Peyer's patch (tissue), 4 donors: ENCODE results near the gene GSX1. TPM values are rescaled to one million over a fixed set of nuclear protein-coding genes. Genes with fewer than 3 reads are reported as not detected.
"Not testable (repeated sequence)": the region's sequence is repeated elsewhere in the genome, so short reads cannot be mapped to it uniquely, and the experiment has no call there.

Source experiments
- DNase-seq, 3 donors: peaks; one replicate each; pipeline ENCODE4 v3.0.0-alpha.2; 2017 to 2019
- H3K27ac ChIP-seq, 4 donors: fragments of 200-600 bp; sonication (generic); one replicate each; pipeline ENCODE4 v1.5.1; 2016 to 2019
- H3K27me3 ChIP-seq, 2 donors: fragments of 200-600 bp; sonication (generic); one replicate each; pipeline ENCODE4 v1.5.1; 2019
- H3K36me3 ChIP-seq, 3 donors: fragments of 200-600 bp; sonication (generic); one replicate each; pipeline ENCODE4 v1.5.1; 2016 to 2019
- H3K4me1 ChIP-seq, 4 donors: fragments of 200-600 bp; sonication (generic); one replicate each; pipeline ENCODE4 v1.5.1; 2016 to 2019
- H3K4me3 ChIP-seq, 4 donors: fragments of 200-600 bp; sonication (generic); 1 replicate in 3 of 4; 2 replicates in 1 of 4; pipeline ENCODE4 v1.5.1; 2016 to 2019; ENCODE audit warnings: mild to moderate bottlenecking in 1 of 4
- H3K9me3 ChIP-seq, 4 donors: fragments of 200-600 bp; sonication (generic); one replicate each; pipeline ENCODE4 v1.5.1; 2016 to 2019; ENCODE audit warnings: mild to moderate bottlenecking in 1 of 4
- CTCF ChIP-seq, 6 experiments: fragments of 450-650 bp in 4 of 6; fragments of 200-600 bp in 2 of 6; sonication (generic) in 1 of 6; IDR thresholded peaks; one replicate each; pipeline ENCODE4 v1.5.1; 2017 to 2019; ENCODE audit warnings: antibody characterized with exemption in 6 of 6, mild to moderate bottlenecking in 3 of 6, moderate library complexity in 1 of 6
- POLR2A ChIP-seq, 2 donors: fragments of 450-650 bp; IDR thresholded peaks; one replicate each; pipeline ENCODE4 v1.5.1; 2017; ENCODE audit warnings: antibody characterized with exemption in 2 of 2, mild to moderate bottlenecking in 2 of 2, moderate library complexity in 2 of 2
- total RNA-seq, 4 donors: library from RNA; depleted of rRNA; stranded (reverse); fragments of >200 nt; gene quantifications; one replicate each; pipeline ENCODE4 v1.1.0, GENCODE V29; 2016

The GSX1 gene
- not detected for total RNA-seq

GRCh38 chr13:27792393-27793218 is at the start of gene GSX1:
Gene GSX1, plus strand, starts transcription at chr13:27792483. Its CDS starts 208 bp downstream, at chr13:27792691.
- no peak for TF ChIP-seq CTCF (IDR thresholded peaks at IDR 0.05)
- no peak for TF ChIP-seq POLR2A (IDR thresholded peaks at IDR 0.05)
- no peaks in the 10 kb centered on the region for H3K36me3 ChIP-seq
- H3K27me3 ChIP-seq, result peaks cover 0 to 65% of the 10 kb centered on the region in 2 donors
- H3K9me3 ChIP-seq, result no peaks in the 10 kb centered on the region
- H3K27ac ChIP-seq, result no peak within 1 kb of the TSS
- peak in 2 of 3 donors; percentile 53 to 64 for DNase-seq
- H3K4me3 ChIP-seq, result peak within 1 kb of the TSS in 3 of 4 donors; percentile 18 to 36 (median 34)
- peaks cover 0 to 35% (median 20%) of the 10 kb centered on the region in 4 donors for H3K4me1 ChIP-seq

GRCh38 chr13:27744801-27745200 is 47.5 kb upstream of the GSX1 start:
- no peaks in the 10 kb centered on the region for H3K36me3 ChIP-seq
- no peaks in the 10 kb centered on the region for H3K27me3 ChIP-seq
- TF ChIP-seq POLR2A (IDR thresholded peaks at IDR 0.05) (no peak), CTCF (IDR thresholded peaks at IDR 0.05) (no peak)
- DNase-seq, result no peak
- H3K4me1 ChIP-seq, result no peaks in the 10 kb centered on the region
- H3K4me3 ChIP-seq, result no peak overlapping the region
- H3K9me3 ChIP-seq, result no peaks in the 10 kb centered on the region
- H3K27ac ChIP-seq, result no peak overlapping the region

- no peak for TF ChIP-seq POLR2A (IDR thresholded peaks at IDR 0.05)
- TF ChIP-seq CTCF (IDR thresholded peaks at IDR 0.05), result no peak
Measured at GRCh38 chr13:27745301-27745700, 47.0 kb upstream of the GSX1 start.

GRCh38 chr13:27748143-27748542 is 44.1 kb upstream of the GSX1 start:
- H3K4me1 ChIP-seq, H3K4me3 ChIP-seq, H3K27ac ChIP-seq, DNase-seq, H3K9me3 ChIP-seq, H3K36me3 ChIP-seq, H3K27me3 ChIP-seq: not testable (repeated sequence)

More at GRCh38 chr13:27745301-27745700, 47.0 kb upstream of the GSX1 start:
- H3K4me1 ChIP-seq, result no peaks in the 10 kb centered on the region
- no peaks in the 10 kb centered on the region for H3K27me3 ChIP-seq
- no peak overlapping the region for H3K27ac ChIP-seq
- H3K9me3 ChIP-seq, result no peaks in the 10 kb centered on the region
- H3K4me3 ChIP-seq, result no peak overlapping the region
- no peak for DNase-seq
- no peaks in the 10 kb centered on the region for H3K36me3 ChIP-seq

- Histone ChIP-seq H3K9me3 (no peaks in the 10 kb centered on the region), H3K27me3 (no peaks in the 10 kb centered on the region), H3K4me3 (no peak overlapping the region), H3K27ac (no peak overlapping the region), H3K36me3 (no peaks in the 10 kb centered on the region), H3K4me1 (no peaks in the 10 kb centered on the region)
- no peak for DNase-seq
- TF ChIP-seq POLR2A (IDR thresholded peaks at IDR 0.05) (no peak), CTCF (IDR thresholded peaks at IDR 0.05) (no peak)
Measured at GRCh38 chr13:27751953-27752532, 40.2 kb upstream of the GSX1 start.

- Histone ChIP-seq H3K27me3 (no peaks in the 10 kb centered on the region), H3K36me3 (no peaks in the 10 kb centered on the region), H3K9me3 (no peaks in the 10 kb centered on the region), H3K27ac (no peak overlapping the region), H3K4me3 (no peak overlapping the region), H3K4me1 (no peaks in the 10 kb centered on the region)
- no peak for DNase-seq
- TF ChIP-seq POLR2A (IDR thresholded peaks at IDR 0.05) (no peak), CTCF (IDR thresholded peaks at IDR 0.05) (no peak)
Measured at GRCh38 chr13:27765650-27766049, 26.6 kb upstream of the GSX1 start.
